Activated CD4-positive, alpha-beta T cell treated with anti-CD3 and anti-CD28 coated beads, Interleukin-2, amount 10 ng/mL, durations not matched to agents 7 days and 5 days (primary cell): ENCODE data around the gene CLCN7. TPM values are rescaled to one million over a fixed set of nuclear protein-coding genes. Genes with fewer than 3 reads are reported as not detected.

Experiments used
- CTCF ChIA-PET: fragments of 350-600 bp; sonication (Branson Sonifier 250); formaldehyde crosslinking; loops from one replicate; lab custom pipeline; 2021; ENCODE audit warnings: antibody characterized with exemption; lab: Charles Lee
- POLR2A ChIA-PET: fragments of 350-600 bp; sonication (Branson Sonifier 250); formaldehyde crosslinking; loops from one replicate; lab custom pipeline; 2021; ENCODE audit warnings: antibody characterized with exemption; lab: Charles Lee
- DNase-seq: peaks from one replicate; pipeline ENCODE4 v3.0.0-alpha.2; 2020
- H3K27ac Mint-ChIP-seq: one replicate; pipeline ENCODE4 v1.8.0; 2021; ENCODE audit warnings: mild to moderate bottlenecking, moderate library complexity, mixed read lengths
- H3K27me3 Mint-ChIP-seq: one replicate; pipeline ENCODE4 v1.8.0; 2021; ENCODE audit warnings: mixed read lengths
- H3K36me3 Mint-ChIP-seq: one replicate; pipeline ENCODE4 v1.8.0; 2021; ENCODE audit warnings: low read depth, mixed read lengths
- H3K4me1 Mint-ChIP-seq: one replicate; pipeline ENCODE4 v1.8.0; 2021; ENCODE audit warnings: mixed read lengths
- H3K4me3 Mint-ChIP-seq: one replicate; pipeline ENCODE4 v1.8.0; 2021; ENCODE audit warnings: mild to moderate bottlenecking, moderate library complexity, mixed read lengths
- H3K9me3 Mint-ChIP-seq: one replicate; pipeline ENCODE4 v1.8.0; 2021; ENCODE audit warnings: mixed read lengths
- total RNA-seq, 2 experiments: library from RNA; stranded (reverse); gene quantifications; one replicate each; pipeline ENCODE4 v1.2.3, GENCODE V29; 2021

CLCN7 gene
- total RNA-seq, 2 experiments from 2014 or later: 58.3 to 64.0 TPM

DNA sequence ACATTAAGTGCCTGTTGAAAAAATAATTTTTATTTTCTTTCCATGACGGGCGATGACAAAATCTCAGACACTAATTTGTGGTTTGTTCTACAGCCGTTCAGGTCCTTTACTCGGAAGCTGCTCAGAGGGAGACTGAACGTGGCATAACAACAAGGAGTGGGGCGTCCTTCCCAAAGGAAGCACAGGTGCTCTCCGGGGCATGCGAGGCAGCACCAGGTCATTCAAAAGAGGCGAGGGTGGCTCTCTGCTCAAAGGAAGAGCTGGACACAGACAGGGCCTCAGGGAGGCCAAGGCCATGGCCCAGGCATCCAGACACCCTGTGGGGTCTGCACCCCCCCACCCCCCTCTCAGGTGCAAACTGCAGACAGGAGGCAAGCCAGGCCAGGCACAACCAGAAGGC lies 76.5 kb downstream of the CLCN7 start:
- no peaks in the 10 kb centered on the region for H3K27me3 Mint-ChIP-seq
- ChIA-PET CTCF (no interaction called here), POLR2A (no interaction called here)
- no peak overlapping the region for H3K4me3 Mint-ChIP-seq
- no peak overlapping the region for H3K27ac Mint-ChIP-seq
- no peaks in the 10 kb centered on the region for H3K9me3 Mint-ChIP-seq
- H3K4me1 Mint-ChIP-seq: no peaks in the 10 kb centered on the region
- H3K36me3 Mint-ChIP-seq: peaks cover 2% of the 10 kb centered on the region
- DNase-seq: no peak

DNA sequence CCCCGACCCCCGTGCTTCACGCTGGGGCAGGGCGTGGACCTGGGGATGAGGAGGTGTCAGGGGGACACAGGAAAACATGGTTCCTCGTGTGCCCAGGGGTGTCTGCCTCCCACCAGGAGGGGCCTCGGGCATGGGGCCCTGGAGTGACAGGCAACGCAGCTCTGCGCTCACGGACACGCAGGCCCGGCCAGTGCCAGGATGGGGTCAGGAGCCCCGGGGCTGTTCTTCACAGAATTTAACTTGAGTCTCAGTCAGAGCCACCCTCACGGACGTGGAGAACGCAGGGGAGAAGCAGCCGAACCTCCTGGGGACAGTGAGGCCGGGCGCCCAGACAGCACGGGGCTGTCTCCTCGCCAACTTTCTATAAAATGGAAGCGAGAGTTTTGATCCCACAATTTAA lies 77.0 kb downstream of the CLCN7 start:
- Mint-ChIP-seq H3K9me3 (no peaks in the 10 kb centered on the region), H3K27me3 (no peaks in the 10 kb centered on the region), H3K4me3 (no peak overlapping the region), H3K36me3 (peaks cover 1% of the 10 kb centered on the region), H3K4me1 (no peaks in the 10 kb centered on the region), H3K27ac (no peak overlapping the region)
- no peak for DNase-seq
- ChIA-PET CTCF (no interaction called here), POLR2A (no interaction called here)

DNA sequence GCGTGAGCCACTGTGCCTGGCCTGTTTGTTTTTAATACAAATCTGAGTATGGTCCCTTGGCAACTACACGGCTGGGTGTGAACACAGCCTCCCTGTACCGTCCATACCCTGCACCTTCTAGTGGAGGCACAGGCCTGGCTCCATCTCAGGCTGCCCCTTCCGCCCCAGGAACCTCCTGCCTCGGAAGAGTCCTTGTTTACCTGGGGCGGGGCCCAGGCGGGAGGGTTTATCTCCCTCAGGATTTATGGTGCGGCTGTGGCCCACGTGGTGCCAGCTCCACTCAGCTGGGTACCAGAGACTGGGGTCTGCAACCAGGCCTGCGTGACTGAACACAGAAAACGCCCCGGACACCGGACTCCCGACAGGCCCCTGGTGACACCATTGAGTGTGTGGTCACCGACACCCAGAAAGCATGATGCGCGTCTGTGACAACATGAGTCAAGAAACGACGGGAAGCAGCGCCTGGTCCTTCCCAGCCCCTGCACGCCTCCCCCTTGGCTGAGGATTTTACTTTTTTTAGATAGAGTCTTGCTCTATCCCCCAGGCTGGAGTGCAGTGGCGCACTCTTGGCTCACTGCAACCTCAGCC lies 79.3 kb downstream of the CLCN7 start:
- Mint-ChIP-seq H3K4me1 (no peaks in the 10 kb centered on the region), H3K9me3 (no peaks in the 10 kb centered on the region), H3K27ac (no peak overlapping the region), H3K36me3 (peaks cover 2% of the 10 kb centered on the region), H3K4me3 (no peak overlapping the region), H3K27me3 (no peaks in the 10 kb centered on the region)
- ChIA-PET POLR2A (no interaction called here), CTCF (interaction anchor here (1.0 kb wide), 1 partner anchor 12 kb away, joined by 4 read pairs; no protein-coding TSS in a partner anchor)
- no peak for DNase-seq

Other genes with a start within 250 kb of the CLCN7 start
- gene TPSG1, start 249.8 kb downstream of the CLCN7 start, total RNA-seq: not detected
- gene TPSB2, start 244.8 kb downstream of the CLCN7 start, total RNA-seq: not detected
- not detected for gene TPSAB1, start 234.3 kb downstream of the CLCN7 start, total RNA-seq
- not detected for gene TPSD1, start 219.0 kb downstream of the CLCN7 start, total RNA-seq
- 100 to 1,000 TPM; 204 to 222 TPM for gene UBE2I, start 165.4 kb downstream of the CLCN7 start, total RNA-seq
- 1 to 10 TPM in 1 of 2 experiments, under 1 TPM in 1; 0.83 to 1.6 TPM for gene BAIAP3, start 141.4 kb downstream of the CLCN7 start, total RNA-seq
- 10 to 100 TPM; 33.8 to 43.7 TPM for gene TSR3, start 123.2 kb downstream of the CLCN7 start, total RNA-seq
- 10 to 100 TPM; 34.3 to 36.9 TPM for gene GNPTG, start 123.1 kb downstream of the CLCN7 start, total RNA-seq
- 10 to 100 TPM; 31.8 to 37.9 TPM for gene UNKL, start 60.3 kb downstream of the CLCN7 start, total RNA-seq
- 10 to 100 TPM; 11.2 to 13.4 TPM for gene UQCC4, start 54.3 kb downstream of the CLCN7 start, total RNA-seq
- gene PERCC1, start 44.0 kb downstream of the CLCN7 start, total RNA-seq: not detected
- gene CCDC154, start 30.5 kb downstream of the CLCN7 start, total RNA-seq: 1 to 10 TPM; 1.9 to 2.7 TPM
- gene PTX4, start 13.9 kb upstream of the CLCN7 start, total RNA-seq: not detected
- 10 to 100 TPM; 49.1 to 65.5 TPM for gene TELO2, start 18.3 kb upstream of the CLCN7 start, total RNA-seq
- 10 to 100 TPM; 60.6 to 73.5 TPM for gene TMEM204, start 58.6 kb upstream of the CLCN7 start, total RNA-seq
- 1 to 10 TPM; 9.3 TPM for gene IFT140, start 137.0 kb upstream of the CLCN7 start, total RNA-seq
- 10 to 100 TPM; 25.6 to 27.4 TPM for gene CRAMP1, start 137.3 kb upstream of the CLCN7 start, total RNA-seq
- gene JPT2, start 203.3 kb upstream of the CLCN7 start, total RNA-seq: 10 to 100 TPM; 56.5 to 65.2 TPM
- 100 to 1,000 TPM; 101 to 108 TPM for gene MAPK8IP3, start 231.2 kb upstream of the CLCN7 start, total RNA-seq